Regular cardiac myocyte (primary cell): ENCODE data around the gene HHLA2. TPM values are rescaled to one million over a fixed set of nuclear protein-coding genes. Genes with fewer than 3 reads are reported as not detected.

Source experiments
- total RNA-seq: library from RNA; depleted of rRNA; stranded (reverse); fragments of >200 nt; gene quantifications from 2 replicates; pipeline ENCODE4 v1.2.3, GENCODE V29; 2014

Gene HHLA2
- total RNA-seq = under 0.01 TPM in 1 of 2 replicates, not detected in the other

GRCh38 chr3:108296239-108296638 is at the start of gene HHLA2:
Gene HHLA2 (plus strand): TSS chr3:108296548. CDS start chr3:108351814, 55,266 bp downstream.

Other genes with a start within 250 kb of the HHLA2 start
- 80.3 and 97.8 TPM in 2 replicates for gene CD47, start 205.5 kb upstream of the HHLA2 start, total RNA-seq
- gene IFT57, start 74.1 kb upstream of the HHLA2 start, total RNA-seq = 44.3 and 64.0 TPM in 2 replicates
- 0.77 and 1.1 TPM in 2 replicates for gene MYH15, start 214.0 kb downstream of the HHLA2 start, total RNA-seq